Hematopoietic multipotent progenitor cell (in vitro differentiated cells): ENCODE data around the gene ARHGAP35. TPM values are rescaled to one million over a fixed set of nuclear protein-coding genes. Genes with fewer than 3 reads are reported as not detected.
"Not testable (repeated sequence)": the region's sequence is repeated elsewhere in the genome, so short reads cannot be mapped to it uniquely, and the experiment has no call there.

Experiments used
- DNase-seq, 3 donors: peaks; one replicate each; pipeline ENCODE4 v3.0.0-alpha.2; 2011 to 2015; ENCODE audit warnings: low read depth in 2 of 3, low spot score in 2 of 3
- total RNA-seq: library from RNA; depleted of rRNA; stranded (reverse); fragments of >200 nt; gene quantifications from one replicate; pipeline ENCODE4 v1.2.3, GENCODE V29; 2012

ARHGAP35 gene
- total RNA-seq, 1 donor, result 22.1 TPM

DNA sequence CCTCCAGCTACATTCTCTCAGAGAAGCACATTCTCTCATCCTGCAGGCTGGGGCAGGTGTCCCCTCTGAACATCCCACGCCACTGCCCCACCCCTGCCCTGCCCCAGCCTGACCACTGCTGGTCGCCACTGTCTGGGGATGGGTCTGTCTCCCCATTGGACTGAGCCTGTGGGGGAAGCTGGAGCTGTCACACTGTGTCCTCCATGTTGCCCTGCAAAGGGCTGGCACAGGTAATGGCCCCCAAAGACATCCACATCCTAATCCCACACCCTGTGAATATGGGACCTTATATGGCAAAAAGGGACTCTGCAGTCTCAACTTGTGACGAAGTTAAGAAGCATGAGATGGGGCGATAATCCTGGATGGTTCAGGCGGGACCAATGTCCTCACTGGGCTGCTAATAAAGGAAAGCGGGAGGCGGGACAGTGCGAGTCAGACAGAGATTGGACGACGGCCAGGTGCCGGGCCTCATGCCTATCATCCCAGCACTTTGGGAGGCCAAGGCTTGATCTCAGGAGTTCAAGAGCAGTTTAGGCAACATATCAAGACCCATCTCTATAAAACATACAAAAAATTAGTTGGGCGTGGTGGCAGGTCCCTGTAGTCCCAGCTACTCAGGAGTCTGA, 19.2 kb upstream of the ARHGAP35 start:
- no peak for DNase-seq

DNA sequence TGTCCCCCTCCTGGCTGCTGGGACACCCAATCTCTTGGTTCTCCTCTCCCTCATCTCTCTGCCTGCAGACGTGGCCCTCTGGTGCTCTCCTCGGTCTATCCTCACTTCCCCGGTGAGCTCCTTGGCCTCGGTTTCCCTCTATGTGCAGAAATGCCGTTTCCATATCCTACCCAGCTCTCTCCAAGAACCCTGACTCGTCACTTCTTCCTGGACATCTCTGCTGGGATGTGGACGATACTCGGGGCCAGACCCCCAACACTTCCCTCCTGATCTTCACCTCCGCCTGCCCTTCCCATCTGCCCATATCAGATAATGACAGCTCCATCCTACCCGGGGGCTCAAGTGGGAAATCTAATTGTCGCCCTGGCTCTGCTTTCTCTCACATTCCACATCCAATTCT, 18.0 kb upstream of the ARHGAP35 start:
- DNase-seq, result no peak

DNA sequence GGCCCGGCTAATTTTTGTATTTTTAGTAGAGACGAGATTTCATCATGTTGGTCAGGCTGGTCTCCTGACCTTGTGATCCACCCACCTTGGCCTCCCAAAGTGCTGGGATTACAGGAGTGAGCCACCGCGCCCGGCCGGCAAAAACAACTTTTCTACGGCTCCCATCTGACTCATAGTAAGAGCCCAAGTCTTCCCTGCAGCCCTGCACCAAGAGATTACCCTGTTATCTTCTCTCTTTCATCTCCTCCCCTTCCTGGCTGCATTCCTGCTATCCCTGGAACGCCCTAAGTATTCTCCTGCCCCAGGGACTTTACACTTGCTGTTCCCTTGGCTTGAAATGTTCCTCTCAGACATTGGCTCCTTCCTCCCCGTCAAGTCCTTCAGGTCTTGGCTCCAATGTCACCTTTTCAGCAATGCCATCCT, 16.7 kb upstream of the ARHGAP35 start:
- DNase-seq, result no peak

DNA sequence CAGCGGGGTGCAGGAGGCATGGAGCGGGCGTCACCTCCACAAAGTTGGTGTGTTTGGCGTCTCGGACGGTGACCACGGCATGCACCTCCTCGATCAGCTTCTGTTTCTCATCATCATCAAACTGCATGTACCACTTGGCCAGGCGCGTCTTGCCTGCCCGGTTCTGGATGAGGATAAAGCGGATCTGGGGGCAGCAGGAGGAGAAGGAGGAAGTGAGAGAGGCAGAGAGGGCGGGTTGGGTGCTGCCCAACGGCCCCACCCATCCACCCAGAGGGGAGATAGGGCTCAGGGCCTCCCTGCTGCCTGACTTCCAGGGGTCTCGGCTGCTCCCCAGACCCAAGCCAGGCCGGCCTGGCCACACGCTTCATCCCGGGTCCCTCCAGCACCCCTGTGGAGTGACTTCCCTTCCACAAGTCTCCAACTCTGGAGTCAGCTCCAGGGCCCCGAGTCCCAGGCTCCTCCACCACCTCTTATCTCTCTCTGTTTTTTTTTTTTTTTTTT, 14.8 kb upstream of the ARHGAP35 start:
- DNase-seq, result no peak

DNA sequence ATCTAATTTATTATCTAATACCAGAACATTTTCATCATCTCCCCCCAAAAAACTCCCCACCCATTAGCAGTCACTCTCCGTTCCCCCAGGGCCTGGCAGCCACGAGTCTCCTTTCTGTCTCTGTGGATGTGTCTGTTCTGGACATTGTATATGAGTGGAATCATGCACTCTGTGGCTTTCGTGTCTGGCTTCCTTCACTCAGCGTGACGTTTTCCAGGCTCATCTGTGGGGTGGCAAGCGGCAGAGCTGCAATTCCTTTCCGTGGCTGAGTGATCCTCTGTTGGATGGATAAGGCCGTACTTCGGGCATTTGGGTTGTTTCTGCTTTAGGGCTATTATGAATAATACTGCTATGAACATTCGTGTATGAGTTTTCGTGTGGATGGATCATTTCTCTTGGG, 13.3 kb upstream of the ARHGAP35 start:
- no peak for DNase-seq

DNA sequence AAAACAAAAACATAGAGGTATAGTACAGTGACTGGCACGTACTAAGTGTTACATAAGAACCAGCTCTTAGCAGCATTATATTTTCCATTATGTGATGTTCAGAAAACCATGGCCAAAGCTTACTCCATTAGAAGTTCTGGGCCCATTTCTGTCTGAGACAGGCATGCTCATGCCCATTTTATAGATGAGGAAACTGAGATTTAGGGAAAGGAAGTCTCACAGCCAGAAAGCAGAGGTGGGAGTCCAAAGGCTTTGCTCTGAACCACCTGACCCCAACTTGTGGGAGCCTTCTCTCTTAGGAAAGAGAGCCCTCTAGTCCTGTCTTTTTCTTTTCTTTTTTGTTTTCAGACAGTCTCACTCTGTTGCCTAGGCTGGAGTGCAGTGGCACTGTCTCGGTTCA, 12.4 kb upstream of the ARHGAP35 start:
- no peak for DNase-seq

DNA sequence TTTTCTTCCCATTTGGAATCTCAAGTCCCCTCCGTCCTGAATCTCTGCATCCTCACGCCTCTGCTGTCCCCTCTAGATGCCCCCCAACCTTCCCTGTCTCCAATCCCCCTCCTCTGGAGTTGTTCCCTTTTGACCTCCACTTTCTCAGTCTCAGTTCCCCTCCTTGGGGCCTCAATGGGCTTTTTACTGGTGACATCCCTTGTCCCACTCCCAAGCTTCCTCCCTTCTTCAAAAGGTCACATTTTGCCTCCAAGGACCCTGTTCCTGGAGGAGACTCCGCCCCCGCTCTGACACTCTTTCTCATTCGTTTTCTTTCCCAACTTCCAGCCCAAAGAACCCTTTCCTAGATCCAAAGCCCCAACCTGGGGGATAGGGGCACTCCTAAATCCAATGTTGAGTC, 11.2 kb upstream of the ARHGAP35 start:
- DNase-seq, result no peak

DNA sequence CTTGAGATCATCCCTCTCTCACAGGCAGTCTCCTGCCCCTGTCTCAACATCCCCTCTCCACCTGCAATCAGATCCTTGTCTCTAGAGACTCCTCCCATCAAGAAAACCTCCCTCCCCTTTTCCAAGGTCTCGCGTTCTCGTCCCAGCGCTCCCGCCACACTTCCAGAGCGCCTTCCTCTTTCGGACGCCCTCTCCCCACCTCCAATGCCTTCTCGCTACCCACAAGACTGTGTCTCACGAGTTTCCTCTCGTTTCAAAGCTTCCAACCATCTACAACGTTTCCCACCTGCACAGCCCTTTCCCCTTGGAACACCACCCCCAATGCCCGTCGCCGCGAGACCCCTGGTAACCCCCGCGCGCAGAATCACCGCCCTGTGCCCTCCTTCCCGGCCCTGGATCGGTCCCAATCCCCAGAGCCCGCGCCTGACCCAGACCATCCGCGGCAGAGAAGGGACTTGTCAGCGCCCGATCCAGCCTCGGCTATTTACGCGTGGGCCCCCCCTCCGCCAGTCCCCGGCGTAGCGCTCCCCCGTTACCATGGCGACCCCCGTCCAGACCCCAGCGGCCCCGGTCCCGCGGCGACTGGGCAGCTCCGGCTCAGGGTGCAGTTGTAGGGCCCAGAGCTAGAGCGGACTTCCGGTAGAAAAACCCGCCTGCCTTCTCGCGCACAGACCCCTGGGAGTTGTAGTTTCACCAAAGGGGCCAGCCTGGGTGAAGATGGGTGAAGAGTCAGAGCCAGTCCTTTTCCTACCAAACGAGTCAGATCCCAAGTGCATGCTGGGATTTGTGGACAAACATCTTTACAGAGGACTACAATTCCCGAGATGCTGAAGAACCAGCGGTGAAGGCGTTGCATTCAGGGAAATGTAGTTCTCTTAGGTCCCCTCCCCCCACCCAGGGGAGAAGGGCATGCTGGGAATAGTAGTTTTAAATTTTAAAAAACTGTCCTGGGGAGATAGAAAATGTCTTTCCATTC, 10.3 kb upstream of the ARHGAP35 start, which contains the start of gene AP2S1:
Gene AP2S1, minus strand, starts transcription at position 619 of the 976 bp plus-strand sequence. Its CDS starts 80 bp downstream, at position 539.
- peak; percentile 75 to 99 (median 98) for DNase-seq

DNA sequence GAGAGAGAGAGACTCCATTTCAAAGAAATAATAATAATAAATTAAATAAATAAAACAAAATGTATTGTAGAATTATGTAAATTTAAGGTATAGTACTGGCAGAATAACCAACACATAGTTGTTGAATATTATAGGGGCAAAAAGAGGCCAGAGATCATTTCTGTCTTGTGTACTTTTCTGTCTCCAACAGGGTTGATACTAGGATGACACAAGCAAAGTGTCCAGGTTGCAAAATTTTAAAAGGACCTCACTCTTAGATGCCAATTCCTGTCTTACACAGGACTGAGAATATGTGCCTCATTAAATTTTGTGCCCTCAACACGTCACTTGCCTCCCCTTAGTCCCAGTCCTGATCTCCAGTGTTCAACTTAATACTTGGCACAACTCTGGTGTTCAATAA, 8.0 kb upstream of the ARHGAP35 start:
- DNase-seq, result no peak

DNA sequence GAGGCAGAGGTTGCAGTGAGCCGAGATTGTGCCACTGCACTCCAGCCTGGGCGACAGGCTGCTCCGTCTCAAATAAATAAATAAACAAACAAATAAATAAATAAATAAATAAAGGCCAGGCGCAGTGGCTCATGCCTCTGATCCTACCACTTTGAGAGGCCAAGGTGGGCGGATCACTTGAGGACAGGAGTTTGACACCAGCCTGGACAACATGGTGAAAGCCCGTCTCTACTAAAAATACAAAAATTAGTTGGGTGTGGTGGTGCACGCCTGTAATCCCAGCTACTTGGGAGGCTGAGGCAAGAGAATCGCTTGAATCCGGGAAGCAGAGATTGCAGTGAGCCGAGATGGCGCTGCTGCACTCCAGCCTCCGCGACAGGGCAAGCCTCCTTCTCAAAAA, 6.1 kb upstream of the ARHGAP35 start:
- not testable (repeated sequence) for DNase-seq

DNA sequence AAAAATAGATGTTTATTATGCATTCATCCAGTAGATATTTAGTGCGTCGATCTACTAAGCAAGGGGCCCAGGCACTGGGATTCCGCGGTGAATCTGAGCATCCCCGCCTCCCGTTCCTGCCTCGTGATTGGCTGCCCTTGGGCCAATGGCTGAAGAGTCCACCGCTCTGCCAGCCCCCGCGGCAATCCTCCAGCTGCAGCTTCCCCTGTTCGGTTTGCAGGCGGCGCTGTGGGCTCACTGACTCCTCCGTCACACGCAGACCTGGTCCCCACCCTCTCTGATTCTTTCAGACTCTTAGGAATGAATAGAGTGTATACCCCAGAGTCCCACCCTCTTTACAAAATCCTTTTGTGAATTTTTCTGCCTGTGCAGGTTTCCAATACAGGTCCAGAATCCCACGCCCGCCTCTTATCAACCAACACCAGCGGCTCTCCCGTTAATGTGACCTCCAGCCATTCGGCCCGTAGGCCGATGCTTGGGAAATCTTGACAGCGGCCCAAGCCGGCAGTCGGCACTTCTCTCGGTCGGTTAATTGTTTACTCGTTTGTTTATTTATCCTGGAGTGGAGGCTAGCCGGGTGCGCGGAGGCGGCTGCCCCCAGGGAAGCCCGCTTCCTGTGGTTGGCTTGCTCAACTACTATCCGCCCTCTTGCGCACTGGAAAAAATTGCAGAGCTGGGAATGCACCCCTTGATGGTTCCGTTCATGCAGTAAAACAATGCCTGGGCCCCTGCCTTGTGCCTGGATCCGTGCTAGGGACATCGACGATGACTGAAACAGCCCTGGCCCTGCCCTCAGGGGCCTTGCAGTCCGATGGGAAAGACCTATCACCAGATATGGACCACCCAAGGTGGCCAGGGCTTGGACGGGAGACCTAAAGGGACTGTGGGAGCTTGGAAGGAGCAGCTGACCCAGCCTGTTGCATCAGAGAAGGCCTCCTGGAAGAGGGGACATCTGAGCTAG, 4.5 kb upstream of the ARHGAP35 start:
- peak; percentile 74 to 95 (median 92) for DNase-seq

DNA sequence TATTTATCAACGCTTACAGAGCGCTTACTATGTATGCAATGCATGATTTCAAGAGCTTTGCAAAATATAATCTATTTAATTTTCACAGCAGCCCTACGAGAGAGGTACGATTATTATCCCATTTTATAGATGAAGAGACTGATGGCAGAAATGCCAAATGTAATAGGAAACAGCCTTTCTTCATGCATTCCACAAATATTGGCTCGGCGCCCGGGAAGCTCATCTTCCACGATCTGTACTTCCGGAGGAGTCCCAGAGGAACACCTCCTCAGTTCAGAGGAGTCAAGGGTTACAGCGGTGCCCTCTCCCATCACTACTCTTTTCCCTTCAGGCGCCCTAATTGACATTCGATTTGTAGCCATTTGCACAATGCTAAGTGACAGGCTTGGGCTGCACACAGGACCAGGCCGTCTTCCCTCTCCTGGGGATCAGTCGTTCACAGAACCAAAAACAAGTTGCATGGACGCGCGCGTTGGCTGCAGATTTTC, 1.1 kb upstream of the ARHGAP35 start:
- DNase-seq, result no peak

DNA sequence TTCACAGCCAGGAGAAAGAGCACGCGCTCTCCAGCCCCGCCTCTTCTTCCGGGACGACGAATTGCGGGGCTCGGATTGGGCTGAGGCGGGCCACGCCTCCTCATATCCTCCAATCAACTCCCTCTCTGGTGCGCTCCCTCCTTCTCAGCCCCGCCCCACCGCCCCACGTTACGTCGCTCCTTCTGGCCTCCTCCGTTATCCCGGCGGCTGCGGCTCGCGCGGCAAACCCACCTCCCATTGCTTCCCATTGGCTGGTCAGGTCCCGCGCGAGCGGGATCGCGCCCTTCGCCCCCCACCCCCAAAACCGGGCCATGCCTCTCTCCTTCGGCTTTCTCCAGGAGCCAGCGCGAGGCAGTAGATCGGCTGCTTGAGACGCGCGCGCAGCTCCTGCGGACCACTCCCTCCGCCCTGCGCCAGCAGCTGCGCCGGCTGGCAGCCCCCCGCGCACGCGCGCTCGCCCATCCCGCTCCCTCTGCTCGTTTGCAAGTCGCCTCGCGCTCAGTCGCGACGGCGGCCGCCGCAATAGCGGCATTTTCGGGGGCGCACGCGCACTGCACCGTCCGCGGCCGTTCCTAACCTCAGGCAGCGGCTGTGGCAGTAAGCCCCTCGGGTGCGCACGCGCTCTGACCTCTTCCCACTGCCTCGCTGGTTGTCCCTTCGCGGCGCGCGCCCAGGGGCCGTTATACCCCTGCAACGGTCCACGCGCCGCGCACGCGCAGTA, 512 bp upstream of the ARHGAP35 start:
- peak; percentile 84 to 98 (median 98) for DNase-seq

DNA sequence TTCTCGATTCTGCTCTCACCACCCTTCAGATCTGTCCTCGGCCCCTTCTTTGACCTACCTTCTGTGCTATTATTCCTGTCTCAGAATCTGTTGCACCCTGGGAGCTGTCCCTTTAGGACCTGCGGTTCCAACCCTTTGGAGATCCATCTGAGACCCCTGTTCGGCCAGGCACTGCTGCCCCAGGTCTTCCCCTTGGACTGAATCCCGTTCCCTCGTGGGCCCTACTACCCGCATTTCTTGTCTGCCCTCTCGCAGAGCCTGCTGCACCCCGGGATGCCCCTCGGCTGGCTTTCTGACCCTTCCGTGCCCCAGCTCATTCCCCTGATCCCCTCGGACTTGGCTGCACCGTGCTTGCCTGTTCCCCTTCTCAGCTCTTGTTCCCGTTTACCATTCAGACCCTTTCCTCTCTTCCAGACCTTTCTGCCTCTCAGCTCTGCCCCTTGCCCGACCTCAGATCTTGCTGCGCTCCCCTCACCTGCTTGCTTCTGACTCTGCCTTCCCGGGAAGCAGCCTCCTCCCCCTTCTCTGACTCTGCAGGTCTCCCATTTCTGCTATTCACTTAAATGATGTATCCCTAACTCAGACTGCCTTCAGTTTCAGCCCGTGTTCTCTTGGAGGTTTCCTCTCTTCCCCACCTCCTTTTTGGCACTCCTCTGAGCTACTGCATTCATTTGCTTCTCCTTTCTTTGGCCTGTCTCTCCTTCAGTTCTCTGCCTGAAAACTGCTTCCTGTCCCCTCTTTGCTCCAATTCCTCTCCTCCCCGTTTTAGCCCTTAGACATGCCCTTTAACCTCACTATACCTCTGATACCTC, 1.1 kb downstream of the ARHGAP35 start:
- no peak for DNase-seq

DNA sequence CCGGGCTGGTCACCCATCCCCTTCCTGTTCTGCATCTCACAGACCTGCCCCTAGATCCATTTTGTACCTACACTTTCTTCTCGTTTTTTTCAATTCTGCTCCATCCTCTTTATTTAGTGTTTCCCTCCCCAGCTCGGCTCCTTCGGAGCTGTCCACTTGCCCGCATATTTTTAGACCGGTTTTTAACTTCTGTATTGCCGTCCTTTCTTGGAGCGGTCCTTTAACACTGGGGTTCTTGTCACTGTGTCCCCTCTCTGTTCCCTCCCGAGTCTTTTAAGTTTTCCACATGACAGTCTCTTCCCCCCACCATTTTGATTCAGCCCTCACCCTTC, 1.7 kb downstream of the ARHGAP35 start:
- DNase-seq, result no peak

DNA sequence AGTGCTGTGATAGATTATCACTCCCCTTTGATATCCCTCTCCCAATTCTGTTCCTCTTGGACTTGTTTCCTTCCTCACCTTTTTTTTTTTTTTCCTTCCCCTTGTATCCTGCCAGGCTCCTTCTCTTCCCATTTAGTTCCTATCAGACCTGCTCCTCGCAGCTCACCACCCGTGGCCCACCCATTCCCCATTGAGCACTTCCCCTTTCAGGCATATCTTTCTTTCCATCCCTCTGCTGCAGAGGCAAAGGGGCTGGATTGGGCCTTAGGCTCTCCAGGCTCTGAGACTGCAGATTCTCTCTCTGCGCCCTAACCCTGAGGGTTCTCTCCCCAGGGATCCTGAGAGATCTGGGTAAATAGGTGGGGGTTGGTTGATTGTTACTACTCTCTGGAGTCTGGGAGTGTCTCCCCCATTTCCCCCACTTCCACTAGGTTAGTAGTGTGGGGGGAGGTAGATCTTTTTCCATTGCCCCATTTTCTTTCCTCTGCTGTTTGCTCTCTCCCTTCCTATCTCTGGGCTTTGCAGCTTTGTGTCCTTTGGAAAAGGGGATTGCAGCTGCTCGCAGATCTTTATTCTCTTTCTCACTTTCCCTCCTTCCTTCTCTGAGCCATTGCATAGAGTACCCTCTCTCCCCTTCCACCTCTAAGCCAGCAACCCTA, 2.3 kb downstream of the ARHGAP35 start:
- DNase-seq, result peak in 1 of 3 donors; percentile 34

DNA sequence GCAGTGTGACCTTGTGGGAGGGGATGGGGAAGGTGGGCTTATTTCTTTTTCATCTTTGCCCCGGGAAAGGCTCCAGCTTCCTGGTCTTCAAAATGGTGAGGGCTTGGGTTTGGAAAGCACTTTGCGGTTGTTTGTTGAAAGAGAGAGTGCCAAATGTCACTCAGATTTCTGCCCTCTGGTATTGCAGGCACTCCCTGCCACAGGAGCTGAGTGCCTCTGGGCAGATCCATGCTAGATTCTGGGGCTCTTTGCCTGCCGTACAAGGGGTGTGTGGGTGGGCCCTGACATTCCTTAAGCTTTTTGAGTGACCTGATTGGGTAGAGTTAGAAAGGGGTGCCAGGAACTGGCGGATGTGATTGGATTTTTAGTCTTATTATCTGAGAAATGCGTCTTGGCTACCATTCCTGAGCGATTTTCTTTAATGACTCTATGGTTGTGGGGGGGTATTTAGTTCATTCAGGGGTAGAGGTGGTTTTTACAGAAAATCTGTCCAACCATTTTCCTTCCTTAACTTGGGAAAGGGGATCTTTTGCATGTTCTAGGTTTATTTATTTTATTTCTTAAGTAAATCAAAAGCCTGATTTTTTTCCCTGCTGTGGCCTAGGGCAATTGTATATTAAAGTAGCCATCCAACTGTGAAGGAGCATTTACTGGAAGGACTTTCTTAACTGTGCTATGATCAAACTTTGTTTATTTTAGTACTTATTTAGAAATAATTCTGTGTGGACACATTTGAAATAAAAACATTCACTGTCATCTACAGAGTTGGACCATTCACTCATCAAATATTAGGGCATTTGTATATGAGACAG, 3.2 kb downstream of the ARHGAP35 start:
- DNase-seq, result no peak
